ENCODE measurements around the gene ATXN10.
"Not testable (repeated sequence)": the region's sequence is repeated elsewhere in the genome, so short reads cannot be mapped to it uniquely, and the experiment has no call there.

ATXN10 gene

DNA sequence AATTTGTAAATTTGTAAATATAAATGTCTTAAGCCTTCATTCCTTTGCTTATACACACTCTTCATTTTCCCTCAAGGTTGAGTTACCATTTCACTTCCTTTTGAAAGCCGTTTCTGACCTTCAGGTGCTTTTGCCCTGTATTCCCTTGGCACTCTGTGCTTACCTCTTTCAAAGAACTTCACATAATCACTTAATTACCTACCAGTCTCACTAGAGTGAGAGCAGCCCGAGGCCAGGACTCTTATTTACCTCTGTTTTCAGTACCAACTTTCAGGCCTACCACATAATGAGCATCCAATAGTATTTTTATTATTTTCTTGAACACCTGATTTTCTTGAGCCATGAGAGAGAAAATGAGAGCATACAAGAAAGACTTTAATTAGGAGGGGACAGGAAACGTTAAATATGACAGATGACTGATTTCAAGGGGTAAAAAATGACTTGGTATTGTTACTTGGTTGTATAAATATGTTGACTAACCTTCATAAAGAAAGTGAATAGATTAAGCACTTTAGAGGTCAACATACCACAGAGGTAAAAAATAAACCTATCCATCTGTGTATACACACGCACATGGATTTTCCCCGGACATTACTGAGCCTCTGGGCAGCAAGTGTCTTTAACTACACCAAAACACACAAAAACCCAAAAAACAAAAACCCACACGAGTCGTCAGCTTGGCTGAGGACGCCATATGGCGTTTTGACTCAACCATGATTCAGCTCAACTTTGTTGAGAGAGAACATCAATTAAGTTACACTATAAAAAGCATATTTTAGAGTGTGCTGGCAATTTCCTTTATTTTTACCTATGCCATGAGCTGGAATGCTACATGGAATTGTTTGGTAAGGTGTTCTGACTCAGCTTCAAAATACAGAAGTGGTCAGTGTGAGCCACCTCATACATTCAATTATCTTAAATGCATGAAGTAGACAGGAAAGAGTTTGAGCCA, 7.6 kb downstream of the ATXN10 start:
- peak; percentile 34 to 35 for DNase-seq (ENCODE audit: low read depth in 2 of 2)

DNA sequence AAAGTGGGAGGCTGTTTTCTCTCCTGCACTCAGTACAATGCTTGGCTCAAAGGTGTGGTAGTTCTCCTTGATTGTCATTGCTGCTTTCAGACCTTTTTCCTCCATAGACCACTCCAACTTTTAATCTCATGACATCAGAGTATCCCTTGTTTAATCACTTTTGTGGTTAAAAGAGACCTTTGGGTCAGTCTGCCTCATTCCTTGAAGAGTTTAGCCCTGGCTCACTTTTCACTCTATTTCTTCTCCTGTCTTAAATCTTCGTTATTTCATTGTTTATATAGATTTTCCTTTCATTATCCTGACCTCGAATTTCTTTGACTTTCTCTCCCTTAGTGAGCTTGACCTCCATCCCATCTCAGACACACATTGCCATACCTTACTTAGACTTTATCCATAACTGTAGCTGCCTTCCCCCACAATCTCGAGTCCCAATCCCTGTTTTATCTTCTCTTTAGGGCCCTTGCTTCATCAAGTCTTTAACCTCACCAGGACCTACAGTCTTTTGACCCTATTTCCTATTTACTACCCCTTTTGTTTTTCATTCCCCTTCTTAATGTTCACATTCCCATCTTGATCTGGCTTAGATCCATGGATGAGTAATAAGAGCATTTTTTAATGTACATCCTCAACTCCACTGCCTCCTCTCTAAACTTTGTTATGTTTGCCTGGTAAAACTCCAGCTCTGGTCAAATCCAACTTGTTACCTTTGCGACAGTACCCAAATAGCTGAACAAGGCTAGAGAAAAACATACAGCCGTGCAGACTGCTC, 9.5 kb downstream of the ATXN10 start:
- DNase-seq (ENCODE audit: low read depth in 2 of 2): peak; percentile 40 to 44

DNA sequence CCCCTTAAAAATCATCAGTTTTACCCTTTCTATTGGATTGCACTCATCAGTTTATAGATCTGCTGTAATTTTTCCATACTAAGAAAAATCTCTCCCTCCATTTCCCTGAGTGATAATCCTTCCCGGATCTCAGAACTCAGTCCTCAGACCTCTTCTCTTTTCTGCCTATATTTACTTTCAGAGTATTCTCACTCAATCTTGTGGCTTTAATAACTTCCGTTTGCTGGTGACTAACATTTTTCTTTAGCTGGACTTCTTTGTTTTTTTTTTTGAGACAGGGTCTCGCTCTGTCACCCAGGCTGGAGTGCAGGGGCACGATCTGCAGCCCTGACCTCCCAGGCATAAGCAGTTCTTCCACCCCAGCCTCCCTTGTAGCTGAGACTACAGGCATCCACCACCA, 10.4 kb downstream of the ATXN10 start:
- no peak for DNase-seq (ENCODE audit: low read depth in 2 of 2)

DNA sequence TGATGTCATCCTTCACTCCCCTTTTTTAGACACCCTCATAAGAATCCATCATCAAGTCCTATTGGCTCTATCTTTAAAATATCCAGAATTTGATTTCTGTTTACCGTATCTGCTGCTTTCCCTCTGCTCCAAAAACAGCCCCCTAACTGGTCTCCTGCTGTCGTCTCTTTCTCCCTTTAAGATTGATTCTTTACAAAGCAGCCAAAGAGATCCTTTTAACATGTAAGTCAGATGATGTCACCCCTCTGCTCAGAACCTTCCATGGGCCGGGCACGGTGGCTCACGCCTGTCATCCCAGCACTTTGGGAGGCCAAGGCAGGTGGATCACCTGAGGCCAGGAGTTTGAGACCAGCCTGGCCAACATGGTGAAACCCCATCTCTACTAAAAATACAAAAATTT, 11.1 kb downstream of the ATXN10 start:
- not testable (repeated sequence) for DNase-seq (ENCODE audit: low read depth in 2 of 2)

DNA sequence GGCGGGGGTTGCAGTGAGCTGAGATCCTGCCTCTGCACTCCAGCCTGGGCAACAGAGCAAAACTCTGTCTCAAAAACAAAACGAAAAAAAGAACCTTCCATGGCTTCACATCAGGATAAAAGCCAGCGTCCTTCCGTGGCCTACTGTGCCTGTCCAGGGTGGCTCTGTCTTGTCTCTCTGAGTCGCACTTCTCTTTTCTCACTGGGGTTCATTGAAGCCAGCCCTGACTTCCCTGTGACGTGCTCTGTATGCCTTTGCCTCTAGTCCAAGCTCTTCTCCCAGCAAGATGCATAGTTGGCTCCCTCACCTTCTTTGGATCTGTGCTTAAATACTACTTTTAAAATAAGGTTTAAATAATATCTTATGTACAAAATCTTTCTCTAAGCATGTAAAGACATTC, 11.6 kb downstream of the ATXN10 start:
- no peak for DNase-seq (ENCODE audit: low read depth in 2 of 2)

DNA sequence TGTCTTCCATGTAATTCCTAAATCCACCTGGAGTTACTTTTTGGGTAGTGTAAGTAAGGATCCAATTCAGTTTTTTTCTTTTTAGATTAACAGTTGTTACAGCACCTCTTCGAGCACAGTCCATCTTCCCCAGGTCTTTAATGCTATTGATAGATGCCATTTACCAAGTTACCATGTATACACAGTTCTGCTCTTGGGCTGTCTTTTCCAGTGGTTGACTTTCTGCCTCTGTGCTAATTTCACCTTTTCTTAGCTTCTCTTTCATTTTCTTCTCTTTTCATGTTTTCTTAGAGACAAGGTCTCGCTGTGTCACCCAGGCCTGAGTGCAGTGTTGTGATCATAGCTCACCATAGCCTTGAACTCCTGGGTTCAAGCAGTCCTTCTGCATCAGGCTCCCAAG, 12.0 kb downstream of the ATXN10 start:
- DNase-seq (ENCODE audit: low read depth in 2 of 2): no peak

DNA sequence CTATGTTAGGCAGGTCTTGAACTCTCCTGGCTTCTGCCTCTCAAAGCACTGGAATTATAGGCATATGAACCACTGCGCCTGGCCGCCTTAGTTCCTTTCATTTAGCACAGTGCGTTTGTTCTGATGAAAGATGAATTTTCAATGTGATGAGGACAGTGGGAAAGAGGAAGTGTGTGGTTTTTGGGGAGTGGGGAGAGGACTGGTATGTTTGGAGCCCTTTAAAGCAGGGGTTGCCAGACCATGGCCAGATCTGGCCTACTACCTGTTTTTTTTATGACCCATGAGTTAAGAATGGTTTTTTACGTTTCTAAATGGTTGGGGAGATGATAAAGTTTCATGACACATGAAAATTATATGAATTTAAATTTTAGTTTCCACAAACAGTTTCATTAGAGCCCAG, 12.5 kb downstream of the ATXN10 start:
- DNase-seq (ENCODE audit: low read depth in 2 of 2): no peak

DNA sequence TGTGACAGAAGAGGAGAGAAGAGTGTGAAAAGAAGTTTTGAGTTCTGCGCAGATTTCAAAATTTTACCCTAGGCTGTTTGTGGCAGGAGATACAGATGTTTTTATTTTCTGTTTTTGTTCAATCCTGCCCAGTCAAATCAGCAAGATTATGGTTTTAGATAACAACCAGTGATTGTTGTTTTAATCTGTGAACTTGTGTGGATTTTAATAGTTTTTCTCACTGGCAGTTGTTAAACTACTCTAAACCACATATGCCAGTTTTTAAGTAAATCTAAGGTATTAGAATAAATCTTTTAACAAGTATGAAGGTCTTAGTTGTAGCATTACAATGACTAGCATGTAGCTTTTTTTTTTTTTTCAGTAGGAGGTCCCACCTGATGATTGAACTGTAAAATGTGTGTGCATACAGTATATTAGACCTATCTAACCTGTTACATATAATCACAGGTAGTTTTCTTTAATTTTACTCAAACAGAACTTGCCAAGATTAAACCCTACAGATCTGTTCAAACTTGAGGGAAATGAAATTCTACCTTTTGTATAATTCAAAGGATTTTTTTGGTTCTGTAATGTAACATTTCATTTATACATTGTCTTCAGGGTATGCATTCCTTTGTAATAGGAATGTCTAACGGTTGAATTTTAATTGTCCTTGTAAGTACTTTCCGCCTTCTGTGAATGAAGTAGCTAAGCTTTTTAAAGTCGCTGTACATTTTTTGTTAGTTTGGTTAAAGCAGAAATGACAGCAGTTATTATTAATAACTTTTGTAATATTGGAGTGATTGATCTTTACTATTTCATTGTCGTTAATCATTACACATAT, 13.3 kb downstream of the ATXN10 start:
- DNase-seq (ENCODE audit: low read depth in 2 of 2): no peak

DNA sequence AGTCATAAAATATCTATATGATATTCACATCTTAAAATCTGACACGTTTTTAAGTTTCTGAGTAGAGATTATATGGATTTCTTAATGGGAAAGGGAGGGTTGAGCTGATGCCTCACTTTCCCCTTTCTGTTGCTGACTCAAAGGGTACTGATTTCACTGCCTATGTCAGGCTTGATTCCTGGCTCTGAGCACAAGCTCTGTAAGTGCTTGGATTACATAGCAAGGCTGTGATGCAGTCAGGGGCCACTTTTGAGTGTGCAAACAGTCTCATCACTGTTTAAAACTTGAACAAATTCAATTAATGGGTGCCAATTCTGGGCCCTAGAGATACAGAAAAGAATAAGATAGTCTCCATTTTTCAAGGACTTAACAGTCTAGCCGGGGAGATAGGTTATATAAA, 14.4 kb downstream of the ATXN10 start:
- DNase-seq (ENCODE audit: low read depth in 2 of 2): no peak

DNA sequence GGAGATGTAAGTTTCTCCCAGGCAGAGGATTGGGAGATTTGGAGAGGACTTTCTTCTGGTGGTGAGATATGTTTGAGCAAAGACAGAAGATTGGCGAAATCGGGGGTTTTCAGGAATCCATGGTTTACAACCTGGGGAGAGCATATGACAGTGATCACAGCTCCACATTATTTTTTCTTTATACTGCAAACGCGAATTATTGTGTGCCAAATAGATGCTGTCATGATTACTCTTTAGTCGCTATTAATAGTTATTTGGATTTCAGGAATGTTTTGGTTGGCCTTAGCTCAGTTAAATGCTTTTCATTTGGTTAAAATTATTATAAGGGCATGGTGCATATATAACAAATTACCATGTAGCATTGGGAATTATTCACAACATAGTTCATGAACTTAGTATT, 15.2 kb downstream of the ATXN10 start:
- peak in 1 of 2 experiments; percentile 33 for DNase-seq (ENCODE audit: low read depth in 2 of 2)

DNA sequence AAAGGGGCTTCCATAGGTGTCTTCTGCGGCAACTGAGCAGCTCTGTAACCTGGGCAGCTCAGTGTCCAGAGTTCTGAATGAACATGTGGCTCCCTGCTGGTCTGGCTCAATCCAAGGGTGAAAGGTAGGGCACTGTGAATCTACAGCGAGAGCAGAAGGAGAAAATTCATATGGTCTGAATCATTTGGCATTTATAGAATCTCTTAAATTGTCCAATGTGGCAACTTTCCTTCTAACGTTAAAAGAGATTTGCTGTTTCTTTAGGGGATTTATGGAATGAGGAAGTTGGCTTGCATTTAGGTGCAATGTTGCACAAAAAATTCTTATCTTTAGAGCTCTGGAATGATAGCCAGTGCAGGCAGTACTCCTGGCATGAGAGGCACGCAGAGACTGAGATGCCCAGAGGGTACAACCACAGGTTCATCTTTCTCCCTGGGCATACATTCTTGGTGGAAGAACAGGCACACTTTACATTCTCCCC, 17.0 kb downstream of the ATXN10 start:
- peak; percentile 78 to 83 for DNase-seq (ENCODE audit: low read depth in 2 of 2)

DNA sequence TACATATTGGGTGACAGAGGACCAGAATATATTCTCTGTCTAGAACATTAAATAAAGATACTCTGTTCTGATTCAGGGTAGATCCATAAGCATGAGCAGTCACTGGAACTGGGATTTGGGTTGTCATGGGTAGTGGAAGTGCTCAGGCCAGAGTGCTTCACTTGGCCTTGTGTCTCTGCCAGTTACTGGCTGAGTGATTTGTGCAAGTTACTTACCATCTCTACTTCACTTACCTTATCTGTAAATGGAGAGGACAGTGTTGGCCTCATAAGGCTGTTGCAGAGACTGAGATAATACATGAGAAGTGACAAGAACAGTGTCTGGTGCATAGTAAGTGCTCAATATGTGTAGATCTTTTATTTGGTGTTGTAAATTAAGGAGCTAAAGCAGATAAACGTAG, 17.6 kb downstream of the ATXN10 start:
- DNase-seq (ENCODE audit: low read depth in 2 of 2): no peak

DNA sequence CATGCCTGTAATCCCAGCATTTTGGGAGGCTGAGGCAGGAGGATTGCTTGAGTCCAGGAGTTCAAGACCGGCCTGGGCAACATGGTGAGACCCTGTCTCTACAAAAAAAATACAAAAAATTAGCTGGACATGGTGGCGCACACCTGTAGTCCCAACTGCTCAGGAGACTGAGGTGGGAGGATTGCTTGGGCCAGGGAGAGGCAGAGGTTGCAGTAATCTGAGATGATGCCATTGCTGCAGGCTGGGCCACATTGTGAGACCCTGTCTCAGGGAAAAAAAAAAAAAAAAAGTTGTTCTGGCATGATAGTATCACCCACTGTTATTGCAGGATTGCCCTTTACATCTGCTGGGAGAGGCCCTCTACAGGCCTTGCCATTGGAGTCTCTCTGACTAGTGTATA, 18.4 kb downstream of the ATXN10 start:
- no peak for DNase-seq (ENCODE audit: low read depth in 2 of 2)

DNA sequence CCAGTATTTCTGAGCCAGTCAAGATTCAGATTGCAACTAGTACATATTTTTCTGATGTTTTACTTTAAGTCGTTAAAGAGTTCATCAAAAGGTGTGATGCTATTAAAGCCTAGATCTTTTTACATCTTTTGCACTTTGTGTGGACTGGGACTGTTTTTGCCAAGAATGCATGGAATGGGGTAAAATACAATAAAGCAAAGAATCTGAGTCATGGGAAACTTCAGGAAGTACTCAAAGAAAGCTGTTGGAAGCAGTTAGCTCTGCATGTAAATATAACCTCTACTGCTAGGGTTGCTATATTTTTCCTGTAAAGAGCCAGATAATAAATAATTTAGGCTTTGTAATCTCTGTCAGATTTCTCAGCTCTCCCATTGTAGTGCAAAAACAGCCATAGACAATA, 20.9 kb downstream of the ATXN10 start:
- DNase-seq (ENCODE audit: low read depth in 2 of 2): peak in 1 of 2 experiments; percentile 35

DNA sequence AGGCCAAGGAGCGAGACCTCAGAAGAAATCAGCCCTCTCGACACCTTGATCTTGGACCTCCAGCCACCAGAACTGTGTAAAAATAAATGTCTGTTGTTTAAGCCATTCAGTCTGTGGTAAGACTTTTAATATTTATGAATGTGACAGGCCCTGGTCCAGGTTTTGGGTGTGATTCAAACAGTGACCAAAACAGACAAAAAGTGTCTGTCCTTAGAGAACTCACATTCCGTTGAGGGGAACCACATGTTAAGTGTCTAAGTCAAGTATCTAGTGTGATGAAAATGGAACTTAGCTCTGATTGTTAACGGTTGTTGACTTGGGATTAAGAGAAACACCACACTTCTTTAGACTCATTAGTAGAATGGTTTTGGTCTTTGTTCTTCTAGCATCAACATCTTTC, 22.2 kb downstream of the ATXN10 start:
- no peak for DNase-seq (ENCODE audit: low read depth in 2 of 2)

DNA sequence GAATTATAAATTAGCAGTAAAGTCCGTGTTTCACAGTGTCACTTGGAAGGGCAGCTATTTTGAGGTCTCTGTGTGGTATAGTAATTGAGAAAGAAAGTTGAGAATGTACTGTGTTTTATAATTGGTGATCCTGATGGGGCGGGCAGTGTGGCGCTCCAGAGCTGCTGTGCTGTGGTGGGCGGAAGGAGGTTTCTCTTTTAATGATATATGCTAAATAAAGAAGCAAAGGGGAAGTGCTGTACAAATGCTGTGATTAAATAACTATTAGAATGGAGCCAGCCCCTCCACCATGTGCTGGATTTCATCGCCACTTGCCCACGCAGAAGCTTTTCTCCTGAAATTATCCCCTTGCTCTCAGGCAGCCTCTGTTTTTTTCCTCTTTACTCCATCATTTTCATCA, 24.6 kb downstream of the ATXN10 start:
- no peak for DNase-seq (ENCODE audit: low read depth in 2 of 2)

DNA sequence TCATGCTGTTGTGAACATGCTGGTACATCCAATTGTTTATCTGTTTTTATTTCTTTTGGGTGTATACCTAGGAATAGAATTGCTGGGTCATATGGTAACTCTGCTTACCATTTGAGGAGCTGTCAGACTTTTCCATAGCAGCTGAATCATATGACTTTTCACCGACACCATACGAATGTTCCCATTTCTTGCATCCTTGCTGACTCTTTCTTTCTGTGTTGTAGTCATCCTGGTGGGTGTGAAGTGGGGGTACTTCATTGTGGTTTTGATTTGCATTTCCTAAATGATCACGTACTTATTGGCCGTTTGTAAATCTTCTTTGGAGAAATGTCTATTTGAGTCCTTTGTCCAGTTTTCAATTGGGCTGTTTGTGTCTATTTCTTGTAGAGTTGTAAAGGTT, 26.5 kb downstream of the ATXN10 start:
- no peak for DNase-seq (ENCODE audit: low read depth in 2 of 2)

DNA sequence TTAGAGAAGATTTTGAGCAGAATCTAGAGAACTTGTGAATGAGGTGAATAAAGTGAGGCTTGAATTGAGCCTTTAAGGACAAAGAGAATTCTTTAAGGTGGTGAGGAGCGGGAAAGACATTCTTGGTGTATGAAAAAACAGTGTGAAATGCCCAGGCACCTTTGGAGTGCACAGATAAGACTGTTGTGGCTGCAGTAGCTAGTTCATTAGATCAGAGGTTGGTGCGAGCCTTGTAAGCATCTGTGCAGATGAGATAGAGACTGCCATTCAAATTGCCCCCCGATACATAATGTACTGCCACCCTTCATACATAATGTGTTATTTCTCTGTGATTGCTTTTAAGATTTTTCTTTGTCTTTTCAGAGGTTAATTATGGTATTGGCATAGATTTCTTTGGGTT, 31.3 kb downstream of the ATXN10 start:
- no peak for DNase-seq (ENCODE audit: low read depth in 2 of 2)

DNA sequence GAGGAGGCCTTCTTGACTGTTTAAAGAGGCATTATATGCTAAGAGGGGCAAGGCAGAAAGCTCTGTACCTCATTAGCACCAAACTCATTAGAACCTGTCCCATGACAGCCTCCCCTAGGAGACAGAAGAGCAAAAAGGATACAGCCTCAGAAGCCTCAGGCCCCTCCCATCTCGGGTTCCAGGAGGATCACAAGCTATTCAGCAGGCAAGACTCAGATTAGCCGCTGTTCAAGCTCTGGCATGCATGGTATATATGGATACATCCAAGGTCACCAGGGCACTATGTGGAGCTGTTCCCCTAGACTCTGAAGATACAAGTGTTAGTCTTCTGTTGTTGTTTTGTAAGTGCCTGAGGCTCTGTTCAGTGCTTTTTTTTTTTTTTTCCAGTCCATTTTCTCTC, 32.1 kb downstream of the ATXN10 start:
- DNase-seq (ENCODE audit: low read depth in 2 of 2): no peak

DNA sequence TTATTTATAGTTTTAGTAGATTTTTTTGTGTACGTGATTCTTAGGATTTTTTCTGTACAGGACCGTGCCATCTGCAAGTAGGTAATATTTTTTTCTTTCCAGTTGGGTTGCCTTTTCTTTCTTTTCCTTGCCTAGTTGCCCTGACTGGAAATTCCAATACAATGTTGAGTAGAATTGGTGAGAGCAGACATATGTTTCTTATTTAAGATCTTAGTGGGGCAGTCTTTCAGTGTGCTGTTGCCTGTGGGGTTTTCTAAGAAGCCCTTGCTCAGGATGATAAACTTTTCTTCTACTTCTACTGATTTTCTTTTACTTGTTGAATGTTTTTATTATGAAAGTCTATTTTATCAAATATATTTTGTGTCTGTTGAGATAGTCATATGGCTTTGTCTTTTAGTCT, 33.0 kb downstream of the ATXN10 start:
- no peak for DNase-seq (ENCODE audit: low read depth in 2 of 2)

DNA sequence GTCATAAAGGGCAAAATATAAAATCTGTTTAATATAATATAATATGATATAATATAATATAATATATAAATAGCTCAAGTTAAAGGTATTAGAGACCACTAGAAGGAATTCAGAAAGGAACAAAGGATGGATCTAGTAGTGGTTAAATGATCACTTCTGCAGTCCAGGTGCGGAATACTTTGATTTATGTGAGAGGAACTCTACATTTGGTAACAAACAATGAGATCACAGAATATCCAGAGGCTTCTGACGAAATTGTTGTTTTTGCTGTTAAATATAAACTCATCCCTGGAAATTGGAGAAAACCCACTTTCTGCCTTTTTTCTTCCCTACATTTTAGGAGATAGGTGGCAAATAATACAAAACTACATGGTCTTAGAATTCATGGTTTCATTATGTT, 36.0 kb downstream of the ATXN10 start:
- DNase-seq (ENCODE audit: low read depth in 2 of 2): no peak

DNA sequence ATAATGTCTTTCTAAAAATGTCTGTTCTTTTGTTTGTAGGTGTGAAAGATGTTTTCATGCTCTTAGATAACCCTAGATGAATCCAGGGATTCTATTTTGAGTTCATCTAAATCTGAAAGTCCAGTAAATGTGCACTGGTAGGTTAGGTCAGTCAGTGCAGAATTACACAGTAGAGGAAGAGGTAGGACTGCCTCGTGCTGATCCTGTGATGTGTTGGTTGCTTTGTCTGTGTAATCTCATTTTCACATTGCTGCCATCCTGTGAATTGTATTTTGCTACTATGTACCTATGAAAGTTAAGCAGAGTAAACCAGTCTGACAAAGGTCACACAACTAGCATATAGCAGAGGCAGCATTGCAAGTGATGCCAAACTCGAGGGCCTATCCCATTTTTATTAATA, 36.5 kb downstream of the ATXN10 start:
- DNase-seq (ENCODE audit: low read depth in 2 of 2): no peak

Measured in fibroblast of skin of left quadriceps (primary cell).